Lung (tissue), 5 donors: ENCODE measurements around the gene TBC1D26. TPM values are rescaled to one million over a fixed set of nuclear protein-coding genes. Genes with fewer than 3 reads are reported as not detected.

Source experiments
- polyA plus RNA-seq, 2 donors: library from polyadenylated mRNA; stranded (reverse); fragments of 200-250 nt; gene quantifications; one replicate each; pipeline ENCODE4 v1.2.1, GENCODE V29; 2013
- small RNA-seq: library from RNA; depleted of rRNA; stranded (forward); fragments of <200 nt; gene quantifications from one replicate; pipeline ENCODE3, GENCODE V24; 2014; ENCODE audit warnings: low replicate concordance
- total RNA-seq, 2 donors: library from RNA; depleted of rRNA in 1 of 2; stranded (reverse); fragments of >200 nt in 1 of 2; gene quantifications; one replicate each; pipeline ENCODE4 v1.2.1, GENCODE V29; 2014 to 2021
- donor health status: Bipolar disorder and iron deficiency.
- donor health status: healthy.
- donor health status: DM: yes; HTN: yes; CAD: no.

TBC1D26 gene
- total and polyA plus RNA-seq, 4 donors: 0.09 to 0.34 (median 0.32) TPM

Small RNA genes within 50 kb of the gene (small RNA-seq; reads per million reads assigned to genes)
- not detected for gene AC015922.1
- not detected for gene RNA5SP436

Other genes with a start within 250 kb of the TBC1D26 start
- gene TVP23C, start 168.8 kb upstream of the TBC1D26 start, total RNA-seq: 10 to 100 TPM; 18.9 to 80.8 TPM
- 1 to 10 TPM; 2.7 to 7.0 TPM for gene TVP23C, start 168.8 kb upstream of the TBC1D26 start, polyA plus RNA-seq
- 1 to 10 TPM in 1 of 2 donors, under 1 TPM in 1; 1.00 to 2.4 TPM for gene FBXW10B, start 112.6 kb upstream of the TBC1D26 start, total RNA-seq
- gene FBXW10B, start 112.6 kb upstream of the TBC1D26 start, polyA plus RNA-seq: 1 to 10 TPM; 1.3 to 1.4 TPM
- 10 to 100 TPM; 24.2 to 32.1 TPM for gene TRIM16, start 48.0 kb upstream of the TBC1D26 start, total RNA-seq
- gene TRIM16, start 48.0 kb upstream of the TBC1D26 start, polyA plus RNA-seq: 10 to 100 TPM; 10.2 to 17.8 TPM
- gene ZNF286A, start 32.5 kb upstream of the TBC1D26 start, total RNA-seq: 10 to 100 TPM; 10.9 to 25.8 TPM
- gene ZNF286A, start 32.5 kb upstream of the TBC1D26 start, polyA plus RNA-seq: 1 to 10 TPM; 3.8 TPM
- gene ADORA2B, start 212.8 kb downstream of the TBC1D26 start, total RNA-seq: 1 to 10 TPM; 4.2 to 9.3 TPM
- gene ADORA2B, start 212.8 kb downstream of the TBC1D26 start, polyA plus RNA-seq: 1 to 10 TPM; 4.7 to 5.8 TPM